GM19043 (cell line): Measurements from ENCODE around the gene IL17RE.
"Not testable (repeated sequence)": the region's sequence is repeated elsewhere in the genome, so short reads cannot be mapped to it uniquely, and the experiment has no call there.

ENCODE experiments used
- ATAC-seq: cut with Tn5 transposase; IDR thresholded peaks from one replicate; pipeline ENCODE4 v1.9.1; 2021; ENCODE audit warnings: low read depth; ENCODE audit not compliant: unreplicated experiment

The IL17RE gene, protein sequence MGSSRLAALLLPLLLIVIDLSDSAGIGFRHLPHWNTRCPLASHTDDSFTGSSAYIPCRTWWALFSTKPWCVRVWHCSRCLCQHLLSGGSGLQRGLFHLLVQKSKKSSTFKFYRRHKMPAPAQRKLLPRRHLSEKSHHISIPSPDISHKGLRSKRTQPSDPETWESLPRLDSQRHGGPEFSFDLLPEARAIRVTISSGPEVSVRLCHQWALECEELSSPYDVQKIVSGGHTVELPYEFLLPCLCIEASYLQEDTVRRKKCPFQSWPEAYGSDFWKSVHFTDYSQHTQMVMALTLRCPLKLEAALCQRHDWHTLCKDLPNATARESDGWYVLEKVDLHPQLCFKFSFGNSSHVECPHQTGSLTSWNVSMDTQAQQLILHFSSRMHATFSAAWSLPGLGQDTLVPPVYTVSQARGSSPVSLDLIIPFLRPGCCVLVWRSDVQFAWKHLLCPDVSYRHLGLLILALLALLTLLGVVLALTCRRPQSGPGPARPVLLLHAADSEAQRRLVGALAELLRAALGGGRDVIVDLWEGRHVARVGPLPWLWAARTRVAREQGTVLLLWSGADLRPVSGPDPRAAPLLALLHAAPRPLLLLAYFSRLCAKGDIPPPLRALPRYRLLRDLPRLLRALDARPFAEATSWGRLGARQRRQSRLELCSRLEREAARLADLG

GRCh38 chr3:9902372-9903237, at the start of gene IL17RE:
Gene IL17RE (plus strand): TSS chr3:9902848. CDS start chr3:9902933, 85 bp downstream.
- no peak for ATAC-seq

DNA sequence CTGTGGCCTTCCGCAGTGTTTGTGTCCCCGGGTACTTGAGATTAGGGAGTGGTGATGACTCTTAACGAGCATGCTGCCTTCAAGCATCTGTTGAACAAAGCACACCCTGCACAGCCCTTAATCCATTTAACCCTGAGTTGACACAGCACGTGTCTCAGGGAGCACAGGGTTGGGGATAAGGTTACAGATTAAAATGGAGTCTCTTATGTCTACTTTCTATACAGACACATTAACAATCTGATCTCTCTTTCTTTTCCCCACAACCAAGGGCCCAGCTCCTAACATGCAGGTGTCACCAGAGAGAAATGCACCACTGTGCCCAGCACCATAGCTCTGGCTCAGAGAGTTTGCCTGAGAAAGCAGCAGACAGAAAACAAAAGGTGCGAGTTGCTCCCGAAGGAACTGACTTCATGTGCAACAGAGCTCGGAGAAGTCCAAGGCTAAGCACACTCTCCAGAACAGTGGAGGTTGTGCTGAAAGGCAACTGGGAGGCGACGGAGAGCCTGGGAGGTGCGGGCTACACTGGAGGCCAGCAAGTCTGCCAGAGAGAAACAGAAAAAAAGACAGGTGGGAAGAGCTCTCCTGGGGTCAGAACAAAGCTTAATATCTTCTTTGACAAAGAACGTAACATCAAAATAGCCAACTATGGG, 48.2 kb upstream of the IL17RE start:
- not testable (repeated sequence) for ATAC-seq

GRCh38 chr3:9855594-9855993, 47.1 kb upstream of the IL17RE start:
- no peak for ATAC-seq

DNA sequence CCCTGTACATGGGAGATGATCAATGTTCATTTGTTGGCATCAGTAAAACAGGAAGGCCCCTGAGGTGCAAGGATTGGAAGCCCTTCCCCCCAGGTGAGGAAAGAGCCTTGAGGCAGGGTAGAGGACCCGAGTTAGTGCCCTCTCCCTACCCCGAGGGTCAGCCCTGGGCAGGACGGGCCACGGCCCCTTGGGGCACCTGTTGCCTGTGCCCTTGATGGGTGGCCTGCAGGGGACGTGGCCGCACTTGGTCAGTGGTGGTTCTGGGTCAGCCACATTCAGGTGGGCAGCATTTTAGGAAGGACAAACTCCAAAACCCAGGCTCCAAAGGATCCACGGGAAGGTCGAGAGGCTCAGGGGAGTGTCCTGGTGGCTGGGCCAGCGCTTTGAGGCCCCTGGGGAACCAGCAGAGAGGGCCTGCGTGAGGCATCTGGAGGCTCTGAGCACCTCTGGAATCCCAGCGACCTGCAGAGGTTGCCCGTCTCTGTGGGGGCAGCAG, 43.1 kb upstream of the IL17RE start:
- no peak for ATAC-seq

DNA sequence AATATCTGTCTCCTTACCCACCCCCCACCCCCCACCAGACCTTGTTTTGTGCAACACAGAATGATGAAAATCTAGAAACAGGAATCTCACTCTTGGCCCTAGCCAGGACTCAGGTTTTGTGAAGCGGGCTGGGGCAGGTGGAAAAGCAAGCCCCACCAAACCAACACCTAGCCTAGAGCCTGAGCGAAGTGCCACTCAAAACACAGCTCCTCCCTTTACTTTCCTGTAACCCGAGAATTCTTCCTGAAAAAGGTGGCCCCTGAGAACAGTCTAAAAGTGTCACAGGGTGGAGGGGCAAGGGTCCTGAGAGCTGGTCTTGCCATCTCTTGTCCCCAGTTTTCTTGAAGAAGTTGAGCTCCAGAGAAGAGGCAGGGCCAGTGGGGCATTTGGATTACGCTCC, 41.4 kb upstream of the IL17RE start:
- ATAC-seq: no peak

DNA sequence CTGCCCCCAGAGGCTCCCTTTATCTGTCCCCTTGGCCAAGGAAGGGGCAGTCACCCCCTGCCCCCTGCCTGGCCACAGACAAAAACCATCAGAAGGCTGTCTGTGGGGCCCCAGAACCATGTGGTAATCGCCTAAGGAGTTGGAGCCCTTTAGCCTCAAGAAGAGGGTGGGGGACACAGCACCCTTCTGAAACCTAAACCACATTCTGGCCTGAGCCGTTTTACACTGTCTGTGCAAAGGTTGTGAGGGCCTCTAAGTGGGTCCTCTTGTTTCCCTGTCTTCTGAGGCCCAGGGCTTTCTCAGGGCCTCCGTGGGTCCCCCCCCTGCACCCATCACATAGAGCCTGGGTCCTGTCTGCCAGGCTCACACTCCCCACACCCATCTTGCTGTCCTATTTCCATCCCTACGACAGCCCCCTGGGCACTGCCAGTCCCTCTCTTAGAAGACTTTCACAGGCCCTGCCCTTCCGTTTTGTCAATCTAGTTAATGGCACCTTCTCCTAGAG, 41.0 kb upstream of the IL17RE start:
- ATAC-seq: no peak

DNA sequence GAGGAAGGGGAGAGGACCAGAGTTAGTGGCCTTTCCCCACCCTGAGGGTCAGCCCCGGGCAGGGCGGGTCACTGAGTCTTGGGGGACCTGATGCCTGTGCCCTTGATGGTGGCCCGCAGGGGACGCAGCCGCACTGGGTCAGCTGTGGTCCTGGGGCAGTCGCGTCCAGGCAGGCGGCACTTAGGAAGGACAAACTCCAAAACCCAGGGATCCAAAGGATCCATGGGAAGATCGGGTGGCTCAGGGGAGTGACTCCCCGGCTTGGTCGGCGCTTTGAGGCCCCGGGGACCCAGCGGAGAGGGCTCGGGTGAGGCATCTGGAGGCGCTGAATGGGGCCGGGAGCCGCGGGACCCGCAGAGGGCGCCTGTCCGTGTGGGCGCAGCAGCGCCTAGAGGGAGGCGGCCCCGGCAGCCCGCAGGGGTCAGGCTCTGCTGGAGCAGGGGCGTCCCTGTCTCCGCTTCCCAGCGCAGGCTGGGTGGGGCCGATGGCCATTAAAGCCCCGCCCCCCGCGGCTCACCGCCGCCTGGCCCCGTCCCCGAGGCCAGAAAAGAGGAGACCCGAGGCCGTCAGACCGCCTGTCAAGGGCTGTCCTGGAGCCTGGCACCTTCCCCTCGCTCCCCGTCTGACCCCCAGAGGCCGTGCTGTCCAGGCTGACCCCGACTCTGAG, 40.1 kb upstream of the IL17RE start:
- peak; percentile 55 for ATAC-seq

- no peak for ATAC-seq
These were observed 39.4 kb upstream of the IL17RE start for GRCh38 chr3:9863058-9863772.

DNA sequence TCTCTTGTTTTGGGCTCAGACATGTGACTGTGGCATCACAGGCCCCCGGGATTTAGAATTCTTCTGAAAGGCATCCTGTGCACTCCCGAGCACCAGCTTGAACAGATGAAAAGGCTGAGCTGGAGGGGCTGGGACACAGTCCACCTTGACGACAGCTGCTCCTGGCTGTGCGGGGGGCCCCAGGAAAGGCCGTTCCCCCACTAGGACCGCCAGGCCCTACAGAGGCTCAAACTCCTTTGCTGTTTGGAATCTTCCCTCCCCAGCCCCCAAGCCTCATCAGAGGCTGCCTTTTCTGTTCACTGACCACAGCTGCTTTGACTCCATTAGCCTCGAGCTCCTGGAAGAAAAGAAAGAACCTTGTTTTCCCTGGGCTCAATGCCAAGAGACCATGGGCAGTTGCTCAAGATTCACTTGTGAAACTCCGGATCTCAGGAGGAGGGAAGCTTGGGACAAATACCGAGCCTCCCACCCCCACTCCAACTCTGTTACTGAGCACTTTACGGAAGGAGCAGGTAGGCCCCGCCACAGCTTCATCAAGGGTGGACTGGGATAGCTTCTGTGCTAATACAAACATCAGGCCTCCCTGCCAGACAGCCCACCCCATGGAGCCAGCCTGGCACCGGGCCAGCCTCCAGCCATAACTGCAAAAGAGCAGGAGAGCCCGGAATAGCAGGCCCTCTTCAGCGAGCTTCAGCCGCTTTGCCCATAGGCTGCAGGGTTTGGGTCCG, 38.3 kb upstream of the IL17RE start:
- ATAC-seq: no peak

- ATAC-seq: not testable (repeated sequence)
These were observed 37.5 kb upstream of the IL17RE start for GRCh38 chr3:9865125-9865637.

DNA sequence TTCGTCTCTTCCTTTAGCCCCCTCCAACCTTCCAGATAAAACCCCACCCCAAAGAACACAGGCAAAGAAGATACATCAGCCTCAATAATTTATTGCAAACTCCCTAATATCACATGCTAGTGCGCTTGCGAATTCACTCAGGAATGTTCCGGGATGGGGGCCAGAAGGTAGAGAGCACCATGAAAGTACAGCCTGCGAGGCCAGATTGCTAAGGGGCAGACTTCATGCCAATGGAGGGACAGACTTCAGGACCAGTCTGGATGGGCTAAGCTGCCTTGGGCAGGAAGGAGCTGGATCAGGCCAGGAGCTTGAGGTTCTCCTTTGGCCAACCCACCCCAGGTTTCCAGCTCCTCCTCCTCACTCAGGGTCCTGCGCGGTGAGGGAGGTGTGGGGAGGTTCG, 36.0 kb upstream of the IL17RE start:
- ATAC-seq: no peak

DNA sequence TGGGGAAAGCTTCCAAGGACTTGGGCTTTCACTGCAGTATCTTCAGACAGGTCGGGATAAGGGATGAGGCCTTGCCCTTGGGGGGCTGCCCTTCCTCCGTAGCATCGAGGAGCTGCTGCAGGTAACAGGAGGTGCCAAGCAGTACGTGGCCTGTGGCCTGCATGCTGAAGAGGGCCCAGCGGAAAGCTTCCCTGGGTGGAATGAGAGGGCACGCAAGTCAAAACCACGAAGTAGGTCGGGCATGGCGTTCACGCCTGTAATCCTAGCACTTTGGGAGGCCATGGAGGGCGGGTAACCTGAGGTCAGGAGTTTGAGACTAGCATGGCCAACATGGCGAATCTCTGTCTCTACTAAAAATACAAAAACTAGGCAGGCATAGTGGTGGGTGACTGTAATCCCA, 35.5 kb upstream of the IL17RE start:
- ATAC-seq: no peak

GRCh38 chr3:9869955-9870354, 32.7 kb upstream of the IL17RE start:
- ATAC-seq: no peak

GRCh38 chr3:9870978-9871377, 31.7 kb upstream of the IL17RE start:
- no peak for ATAC-seq

DNA sequence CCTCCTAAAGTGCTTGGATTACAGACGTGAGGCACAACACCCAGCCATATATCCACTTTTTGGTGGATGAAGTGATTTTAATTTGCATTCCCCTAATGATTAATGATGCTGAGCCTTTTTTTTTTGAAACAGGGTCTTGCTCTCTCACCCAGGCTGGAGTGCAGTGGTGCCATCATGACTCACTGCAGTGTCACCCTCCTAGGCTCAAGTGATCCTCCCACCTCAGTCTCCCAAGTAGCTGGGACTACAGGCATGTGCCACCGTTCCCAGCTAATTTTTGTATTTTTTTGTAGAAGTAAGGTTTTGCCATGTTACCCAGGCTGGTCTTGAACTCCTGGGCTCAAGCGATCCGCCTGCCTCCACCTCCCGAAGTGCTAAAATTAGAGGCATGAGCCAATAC, 30.6 kb upstream of the IL17RE start:
- not testable (repeated sequence) for ATAC-seq

GRCh38 chr3:9875448-9875847, 27.2 kb upstream of the IL17RE start:
- ATAC-seq: no peak

GRCh38 chr3:9876255-9876654, 26.4 kb upstream of the IL17RE start:
- ATAC-seq: not testable (repeated sequence)

GRCh38 chr3:9876991-9877390, 25.7 kb upstream of the IL17RE start:
- ATAC-seq: no peak
